C4-2B (cell line): ENCODE data around the gene SMAP2.

Experiments used
- H3K27ac ChIP-seq: fragments of 450-650 bp; 2 replicates; pipeline ENCODE4 v1.5.1; 2017
- ZFX ChIP-seq: fragments of 450-650 bp; IDR thresholded peaks from 2 replicates; pipeline ENCODE4 v1.6.1; 2017
- TF ChIP-seq, protein P1 (sequence below): fragments of 450-650 bp; conservative IDR thresholded peaks from 2 replicates; pipeline ENCODE4 v1.5.1; 2017; ENCODE audit warnings: mild to moderate bottlenecking

SMAP2 gene

GRCh38 chr1:40439247-40439646 lies 65.7 kb downstream of the SMAP2 start:
- no peak for TF ChIP-seq ZFX
- TF ChIP-seq, protein P1, sequence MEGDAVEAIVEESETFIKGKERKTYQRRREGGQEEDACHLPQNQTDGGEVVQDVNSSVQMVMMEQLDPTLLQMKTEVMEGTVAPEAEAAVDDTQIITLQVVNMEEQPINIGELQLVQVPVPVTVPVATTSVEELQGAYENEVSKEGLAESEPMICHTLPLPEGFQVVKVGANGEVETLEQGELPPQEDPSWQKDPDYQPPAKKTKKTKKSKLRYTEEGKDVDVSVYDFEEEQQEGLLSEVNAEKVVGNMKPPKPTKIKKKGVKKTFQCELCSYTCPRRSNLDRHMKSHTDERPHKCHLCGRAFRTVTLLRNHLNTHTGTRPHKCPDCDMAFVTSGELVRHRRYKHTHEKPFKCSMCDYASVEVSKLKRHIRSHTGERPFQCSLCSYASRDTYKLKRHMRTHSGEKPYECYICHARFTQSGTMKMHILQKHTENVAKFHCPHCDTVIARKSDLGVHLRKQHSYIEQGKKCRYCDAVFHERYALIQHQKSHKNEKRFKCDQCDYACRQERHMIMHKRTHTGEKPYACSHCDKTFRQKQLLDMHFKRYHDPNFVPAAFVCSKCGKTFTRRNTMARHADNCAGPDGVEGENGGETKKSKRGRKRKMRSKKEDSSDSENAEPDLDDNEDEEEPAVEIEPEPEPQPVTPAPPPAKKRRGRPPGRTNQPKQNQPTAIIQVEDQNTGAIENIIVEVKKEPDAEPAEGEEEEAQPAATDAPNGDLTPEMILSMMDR = no peak
- H3K27ac ChIP-seq = no peak overlapping the region

DNA sequence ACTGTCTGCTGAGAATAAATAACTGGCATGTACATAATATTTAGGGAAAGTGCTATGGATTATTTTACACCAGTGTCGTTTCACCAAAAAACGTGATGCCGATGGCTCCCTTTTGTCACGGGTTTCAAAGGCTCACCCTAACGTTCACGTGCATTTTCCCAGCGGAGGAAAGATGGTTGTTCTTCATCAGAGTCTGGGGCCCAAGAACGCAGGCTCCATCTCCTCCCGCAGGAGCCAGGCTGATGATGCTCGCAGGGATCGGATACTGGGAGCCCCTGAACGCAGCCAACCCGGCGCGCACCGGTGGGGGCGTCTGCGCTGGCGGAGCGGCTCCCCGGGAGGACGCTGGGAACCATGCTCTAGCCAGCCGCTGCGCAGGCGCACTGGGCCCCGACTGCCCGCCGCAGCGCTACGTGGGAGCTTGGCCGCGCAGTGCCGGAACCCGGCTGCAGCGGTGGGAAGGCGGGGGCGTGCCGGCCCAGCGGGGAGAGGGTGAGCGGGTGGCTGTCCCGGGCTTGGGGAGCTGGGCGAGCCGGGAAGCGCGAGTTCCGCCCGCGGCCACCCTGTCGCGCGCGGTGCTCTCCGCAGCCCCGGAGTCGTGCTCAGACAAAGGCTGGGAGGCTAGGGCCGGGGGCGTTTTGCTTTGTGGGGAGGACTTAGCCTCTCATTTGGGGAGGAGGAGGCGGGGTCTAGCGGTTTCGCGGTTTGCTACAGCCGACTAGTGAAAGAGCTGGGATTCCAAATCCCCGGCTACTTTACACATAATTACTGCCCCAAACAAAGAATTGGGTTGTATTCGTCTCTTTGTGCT lies 76.4 kb downstream of the SMAP2 start, which contains the start of gene ZFP69B:
Gene ZFP69B, plus strand, starts transcription at position 793 of the 811 bp plus-strand sequence. CDS start 486 bp downstream, outside the sequence.
- TF ChIP-seq, protein P1 = peak; percentile 20
- TF ChIP-seq ZFX = peak; percentile 25; the same call in 1 of the 2 replicates
- H3K27ac ChIP-seq = peak within 1 kb of the TSS; percentile 71

DNA sequence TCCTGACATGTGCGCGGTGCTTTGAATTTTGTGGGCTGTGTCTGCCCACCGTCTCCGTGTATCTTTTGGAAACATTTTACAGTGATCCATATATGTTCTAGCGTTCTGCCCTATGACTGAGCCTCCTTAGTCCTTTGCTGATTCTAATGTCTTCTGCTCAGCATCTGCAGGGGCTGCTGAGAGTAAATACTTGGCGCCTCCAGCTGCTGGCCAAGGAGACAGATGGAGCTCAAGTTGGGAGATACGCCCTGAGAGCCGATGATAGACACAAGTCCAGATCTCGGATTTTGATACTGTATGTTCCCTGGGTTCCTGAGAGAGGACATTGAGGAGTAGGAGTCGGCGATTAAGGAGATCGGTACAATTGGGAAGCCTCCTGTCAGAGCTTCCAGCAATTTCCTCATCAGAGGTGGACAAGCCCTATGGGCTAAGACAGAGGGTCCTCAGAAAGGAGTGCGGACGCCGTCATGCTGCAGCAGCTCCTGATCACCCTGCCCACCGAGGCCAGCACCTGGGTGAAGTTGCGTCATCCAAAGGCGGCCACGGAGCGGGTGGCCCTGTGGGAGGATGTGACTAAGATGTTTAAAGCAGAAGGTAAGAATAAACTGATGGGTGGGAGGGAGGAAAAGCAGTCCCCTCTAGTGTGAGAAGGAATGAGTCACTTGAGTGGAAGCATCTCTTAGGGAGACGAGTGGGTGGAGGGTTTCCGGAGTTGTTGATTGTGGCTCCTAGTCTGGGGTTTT lies 77.1 kb downstream of the SMAP2 start:
- peak overlapping the region; percentile 71 for H3K27ac ChIP-seq
- TF ChIP-seq, protein P1 = no peak
- no peak for TF ChIP-seq ZFX

DNA sequence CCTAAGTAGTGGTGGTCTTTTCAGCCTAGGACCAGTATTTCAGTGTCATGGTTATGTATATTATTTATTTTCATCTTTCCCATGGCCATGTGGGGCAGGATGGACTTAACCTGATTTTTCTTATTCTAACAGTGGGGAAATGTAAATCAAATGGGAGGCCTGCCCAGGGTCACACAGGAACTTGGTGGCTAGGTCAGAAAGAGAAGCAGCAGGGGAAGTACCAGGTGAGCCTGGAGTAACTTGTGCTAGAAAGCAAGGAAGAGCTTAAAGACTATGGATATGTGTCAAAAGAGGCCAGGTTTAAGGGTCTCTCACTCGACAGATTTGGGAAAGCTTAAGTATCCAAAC lies 77.7 kb downstream of the SMAP2 start:
- TF ChIP-seq, protein P1 = no peak
- no peak for TF ChIP-seq ZFX
- H3K27ac ChIP-seq = no peak overlapping the region

GRCh38 chr1:40454873-40455272 lies 81.3 kb downstream of the SMAP2 start:
- TF ChIP-seq ZFX = no peak
- TF ChIP-seq, protein P1 = no peak
- H3K27ac ChIP-seq = no peak overlapping the region

GRCh38 chr1:40462956-40463590 lies 89.5 kb downstream of the SMAP2 start:
- TF ChIP-seq, protein P1 = no peak
- no peak for TF ChIP-seq ZFX

More at GRCh38 chr1:40462956-40463590, 89.5 kb downstream of the SMAP2 start:
- H3K27ac ChIP-seq = no peak overlapping the region
